K562 treated with DMSO at 1 percent for 24 hours (cell line): Measurements from ENCODE around the gene CHST5. TPM values are rescaled to one million over a fixed set of nuclear protein-coding genes. Genes with fewer than 3 reads are reported as not detected.

Source experiments
- total RNA-seq: library from RNA; unstranded; fragments of 300-600 nt; gene quantifications from 2 replicates; pipeline ENCODE4 v1.2.3, GENCODE V29; 2022; ENCODE audit warnings: low read depth; ENCODE audit not compliant: insufficient read depth

Gene CHST5
- total RNA-seq, result not detected in 2 replicates

GRCh38 chr16:75535901-75536300 is at the start of gene CHST5:
CHST5 (minus strand) TSS chr16:75536108; CDS start chr16:75530384, 5,724 bp downstream.

GRCh38 chr16:75566040-75566757 is 30.3 kb upstream of the CHST5 start, which contains the start of gene GABARAPL2:
GABARAPL2 (plus strand) TSS chr16:75566379; CDS start chr16:75566487, 108 bp downstream.

GRCh38 chr16:75555707-75556430 is 20.0 kb upstream of the CHST5 start, which contains the start of gene TMEM231:
TMEM231 (minus strand) TSS chr16:75556252; CDS start chr16:75556209, 43 bp downstream.

GRCh38 chr16:75495076-75495674 is 40.7 kb downstream of the CHST5 start, which contains the start of gene CHST6:
CHST6 (minus strand) TSS chr16:75495441; CDS start chr16:75479828, 15,613 bp downstream.

Other genes starting within 250 kb of the CHST5 start
- gene CFDP1, start 102.6 kb downstream of the CHST5 start, total RNA-seq, result 16.5 and 21.6 TPM in 2 replicates
- gene TMEM170A, start 71.4 kb downstream of the CHST5 start, total RNA-seq, result 19.0 and 21.7 TPM in 2 replicates
- not detected in 2 replicates for gene CHST6, start 40.7 kb downstream of the CHST5 start, total RNA-seq
- gene TMEM231, start 20.1 kb upstream of the CHST5 start, total RNA-seq, result 9.0 and 10.7 TPM in 2 replicates
- gene GABARAPL2, start 30.3 kb upstream of the CHST5 start, total RNA-seq, result 165 and 183 TPM in 2 replicates
- gene ADAT1, start 87.2 kb upstream of the CHST5 start, total RNA-seq, result 31.7 and 35.8 TPM in 2 replicates
- 112 and 125 TPM in 2 replicates for gene KARS1, start 111.6 kb upstream of the CHST5 start, total RNA-seq
- gene TERF2IP, start 111.7 kb upstream of the CHST5 start, total RNA-seq, result 105 and 107 TPM in 2 replicates
- gene CPHXL2, start 140.9 kb upstream of the CHST5 start, total RNA-seq, result not detected in 2 replicates
- not detected in 2 replicates for gene DUXB, start 165.4 kb upstream of the CHST5 start, total RNA-seq
- gene CPHXL, start 190.4 kb upstream of the CHST5 start, total RNA-seq, result not detected in 2 replicates